ENCODE measurements around the gene LRP5.

DNA sequence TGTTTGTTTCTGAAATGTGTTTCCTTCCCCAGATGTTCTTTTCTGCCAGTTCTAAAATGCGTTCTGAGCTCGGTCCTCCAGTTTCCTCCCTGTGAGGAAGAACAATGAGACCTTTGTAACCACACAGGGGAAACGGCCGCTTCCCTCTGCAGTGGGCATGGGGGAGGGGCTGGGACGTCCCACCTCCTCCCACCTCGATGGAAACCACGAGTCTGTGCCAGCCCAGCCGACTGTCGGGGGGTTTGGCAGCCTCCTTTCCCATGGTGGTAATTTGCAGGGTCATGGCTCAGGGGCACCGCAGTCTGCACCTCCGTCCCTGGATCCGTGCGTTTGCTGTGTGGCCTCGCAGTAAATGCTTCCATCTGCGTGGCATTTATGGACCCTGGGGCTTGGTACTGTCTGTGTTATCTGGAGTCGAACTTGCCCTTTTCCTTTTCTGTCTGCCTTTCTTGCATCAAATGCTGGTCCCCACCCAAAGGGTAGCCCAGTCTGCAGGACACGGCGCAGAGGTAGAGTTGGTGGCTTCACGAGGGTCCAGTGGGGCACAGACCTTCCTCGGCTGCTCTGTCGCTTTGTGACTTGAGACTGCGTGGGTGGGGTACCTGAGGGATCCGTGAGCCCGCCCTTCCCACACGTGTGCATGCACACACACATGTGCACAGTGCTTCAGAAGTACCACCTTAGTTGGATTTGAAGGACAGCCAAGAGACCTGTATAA, 16.1 kb downstream of the LRP5 start:
- TF ChIP-seq MAX (IDR thresholded peaks at IDR 0.05) (no peak), CEBPB (IDR thresholded peaks at IDR 0.05; ENCODE audit: low read depth) (no peak), REST (IDR thresholded peaks at IDR 0.05; ENCODE audit: low read depth) (no peak), POLR2A (IDR thresholded peaks at IDR 0.05; ENCODE audit: borderline replicate concordance, extremely low read depth, insufficient read depth, insufficient read length) (no peak), EZH2 (IDR thresholded peaks at IDR 0.05) (no peak)
- TF ChIP-seq, protein P1, sequence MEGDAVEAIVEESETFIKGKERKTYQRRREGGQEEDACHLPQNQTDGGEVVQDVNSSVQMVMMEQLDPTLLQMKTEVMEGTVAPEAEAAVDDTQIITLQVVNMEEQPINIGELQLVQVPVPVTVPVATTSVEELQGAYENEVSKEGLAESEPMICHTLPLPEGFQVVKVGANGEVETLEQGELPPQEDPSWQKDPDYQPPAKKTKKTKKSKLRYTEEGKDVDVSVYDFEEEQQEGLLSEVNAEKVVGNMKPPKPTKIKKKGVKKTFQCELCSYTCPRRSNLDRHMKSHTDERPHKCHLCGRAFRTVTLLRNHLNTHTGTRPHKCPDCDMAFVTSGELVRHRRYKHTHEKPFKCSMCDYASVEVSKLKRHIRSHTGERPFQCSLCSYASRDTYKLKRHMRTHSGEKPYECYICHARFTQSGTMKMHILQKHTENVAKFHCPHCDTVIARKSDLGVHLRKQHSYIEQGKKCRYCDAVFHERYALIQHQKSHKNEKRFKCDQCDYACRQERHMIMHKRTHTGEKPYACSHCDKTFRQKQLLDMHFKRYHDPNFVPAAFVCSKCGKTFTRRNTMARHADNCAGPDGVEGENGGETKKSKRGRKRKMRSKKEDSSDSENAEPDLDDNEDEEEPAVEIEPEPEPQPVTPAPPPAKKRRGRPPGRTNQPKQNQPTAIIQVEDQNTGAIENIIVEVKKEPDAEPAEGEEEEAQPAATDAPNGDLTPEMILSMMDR (IDR thresholded peaks at IDR 0.05 in 2 of 3, conservative IDR thresholded peaks at IDR 0.05 in 1 of 3; ENCODE audit: borderline replicate concordance in 1 of 3, insufficient read depth in 1 of 3, low read depth in 2 of 3, low read length in 2 of 3), result no peak

All from HCT116 (cell line).